Osteoblast (primary cell): ENCODE results near the gene CCDC92. TPM values are rescaled to one million over a fixed set of nuclear protein-coding genes. Genes with fewer than 3 reads are reported as not detected.

ENCODE experiments used
- DNase-seq: peaks from one replicate; pipeline ENCODE4 v3.0.0; 2011; ENCODE audit warnings: low spot score, mixed read lengths; ENCODE audit not compliant: insufficient read length; ENCODE audit errors: missing footprints
- H2AFZ ChIP-seq: 2 replicates; pipeline ENCODE4 v1.6.0; 2011; ENCODE audit warnings: mild to moderate bottlenecking, low read length
- H3K27ac ChIP-seq: 2 replicates; pipeline ENCODE4 v1.5.1; 2011; ENCODE audit warnings: mild to moderate bottlenecking, low read depth, low read length, moderate library complexity
- H3K27me3 ChIP-seq: 2 replicates; pipeline ENCODE4 v1.6.0; 2012; ENCODE audit warnings: mild to moderate bottlenecking, control low read depth, inconsistent platforms, low read length, moderate library complexity; ENCODE audit not compliant: insufficient read depth
- H3K36me3 ChIP-seq: 2 replicates; pipeline ENCODE4 v1.5.1; 2011; ENCODE audit warnings: mild to moderate bottlenecking, low read length, control low read depth, moderate library complexity; ENCODE audit not compliant: insufficient read depth
- H3K4me1 ChIP-seq: 2 replicates; pipeline ENCODE4 v1.5.1; 2011; ENCODE audit warnings: mild to moderate bottlenecking, low read length, control low read depth, moderate library complexity; ENCODE audit not compliant: insufficient read depth
- H3K4me2 ChIP-seq: 2 replicates; pipeline ENCODE4 v1.6.0; 2011; ENCODE audit warnings: mild to moderate bottlenecking, low read length; ENCODE audit not compliant: insufficient read depth
- H3K4me3 ChIP-seq: fragments of 200-600 bp; sonication (generic); 3 replicates; pipeline ENCODE4 v1.5.1; 2012; ENCODE audit warnings: mild to moderate bottlenecking, low read length, inconsistent platforms; ENCODE audit not compliant: insufficient read depth
- H3K79me2 ChIP-seq: 2 replicates; pipeline ENCODE4 v1.6.0; 2012; ENCODE audit warnings: mild to moderate bottlenecking, low read length, control low read depth, inconsistent platforms; ENCODE audit not compliant: insufficient read depth
- H3K9me3 ChIP-seq: 2 replicates; pipeline ENCODE4 v1.5.1; 2011; ENCODE audit warnings: low read depth, low read length, control low read depth
- H4K20me1 ChIP-seq: 2 replicates; pipeline ENCODE4 v1.6.0; 2012; ENCODE audit warnings: mild to moderate bottlenecking, low read length, control low read depth; ENCODE audit not compliant: insufficient read depth
- CTCF ChIP-seq: IDR thresholded peaks from 2 replicates; pipeline ENCODE4 v1.5.1; 2011; ENCODE audit warnings: mild to moderate bottlenecking, low read depth, low read length, moderate library complexity; ENCODE audit errors: extremely low read depth
- total RNA-seq: library from RNA; depleted of rRNA; stranded (reverse); fragments of >200 nt; gene quantifications from 2 replicates; pipeline ENCODE4 v1.2.3, GENCODE V29; 2012

Gene CCDC92
- total RNA-seq, 1 donor, result 25.7 TPM

- Histone ChIP-seq H3K36me3 (no peaks in the 10 kb centered on the region), H3K27me3 (peaks cover 4% of the 10 kb centered on the region), H3K9me3 (no peaks in the 10 kb centered on the region), H4K20me1 (no peaks in the 10 kb centered on the region), H3K4me3 (no peak overlapping the region), H3K4me2 (no peak overlapping the region), H3K27ac (no peak overlapping the region), H3K4me1 (no peaks in the 10 kb centered on the region), H3K79me2 (no peaks in the 10 kb centered on the region), H2AFZ (no peak overlapping the region)
- TF ChIP-seq CTCF, result no peak
- no peak for DNase-seq
Measured at GRCh38 chr12:123923927-123924326, 48.7 kb downstream of the CCDC92 start.

- no peaks in the 10 kb centered on the region for H3K36me3 ChIP-seq
- H3K79me2 ChIP-seq, result no peaks in the 10 kb centered on the region
- DNase-seq, result no peak
- no peaks in the 10 kb centered on the region for H3K4me1 ChIP-seq
- H3K4me2 ChIP-seq, result no peak overlapping the region
- H2AFZ ChIP-seq, result no peak overlapping the region
- H3K27ac ChIP-seq, result no peak overlapping the region
- no peaks in the 10 kb centered on the region for H3K9me3 ChIP-seq
- no peak overlapping the region for H3K4me3 ChIP-seq
- H3K27me3 ChIP-seq, result peaks cover 8% of the 10 kb centered on the region
- H4K20me1 ChIP-seq, result no peaks in the 10 kb centered on the region
- TF ChIP-seq CTCF, result no peak
Measured at GRCh38 chr12:123923038-123923437, 49.6 kb downstream of the CCDC92 start.

- DNase-seq, result no peak
- H3K4me2 ChIP-seq, result no peak overlapping the region
- H3K79me2 ChIP-seq, result no peaks in the 10 kb centered on the region
Measured at GRCh38 chr12:123919980-123920360, 52.7 kb downstream of the CCDC92 start.

GRCh38 chr12:123917337-123917850, 55.2 kb downstream of the CCDC92 start:
- no peak for TF ChIP-seq CTCF
- Histone ChIP-seq H3K4me1 (no peaks in the 10 kb centered on the region), H3K4me3 (no peak overlapping the region), H3K36me3 (no peaks in the 10 kb centered on the region), H3K27ac (no peak overlapping the region), H4K20me1 (no peaks in the 10 kb centered on the region), H3K79me2 (no peaks in the 10 kb centered on the region), H3K9me3 (no peaks in the 10 kb centered on the region), H3K27me3 (peaks cover 18% of the 10 kb centered on the region), H3K4me2 (no peak overlapping the region), H2AFZ (no peak overlapping the region)
- DNase-seq, result no peak

More at GRCh38 chr12:123919980-123920360, 52.7 kb downstream of the CCDC92 start:
- Histone ChIP-seq H2AFZ (no peak overlapping the region), H3K9me3 (no peaks in the 10 kb centered on the region), H3K36me3 (no peaks in the 10 kb centered on the region), H4K20me1 (no peaks in the 10 kb centered on the region), H3K27me3 (peaks cover 13% of the 10 kb centered on the region), H3K4me1 (no peaks in the 10 kb centered on the region), H3K4me3 (no peak overlapping the region), H3K27ac (no peak overlapping the region)
- no peak for TF ChIP-seq CTCF
